ENCODE results near the gene RDX. TPM values are rescaled to one million over a fixed set of nuclear protein-coding genes. Genes with fewer than 3 reads are reported as not detected.

The RDX gene
- total RNA-seq, 1 experiment from 2014 or later, result 77.4 TPM

DNA sequence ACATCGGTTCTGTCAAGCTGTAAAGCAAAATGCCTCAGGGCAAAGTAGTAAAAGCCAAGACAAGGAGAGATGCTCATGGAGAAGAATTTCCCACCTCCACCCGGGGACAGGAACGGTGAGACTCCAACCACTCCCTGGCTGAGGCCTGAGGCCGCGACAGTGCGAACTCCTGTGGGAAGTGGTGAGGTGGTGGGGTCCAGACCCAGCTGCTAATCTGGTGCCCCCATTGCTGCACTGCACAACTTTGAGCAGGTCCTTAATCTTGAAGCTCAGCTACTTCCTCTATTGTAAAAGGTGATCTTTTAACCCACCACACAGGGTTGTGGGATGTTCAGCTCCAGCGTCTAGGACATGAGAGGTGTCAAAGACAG is 119.3 kb downstream of the RDX start (continued):
- no peak for TF ChIP-seq RELA (CRISPR knock-in tag; IDR thresholded peaks at IDR 0.05; ENCODE audit: borderline replicate concordance)

DNA sequence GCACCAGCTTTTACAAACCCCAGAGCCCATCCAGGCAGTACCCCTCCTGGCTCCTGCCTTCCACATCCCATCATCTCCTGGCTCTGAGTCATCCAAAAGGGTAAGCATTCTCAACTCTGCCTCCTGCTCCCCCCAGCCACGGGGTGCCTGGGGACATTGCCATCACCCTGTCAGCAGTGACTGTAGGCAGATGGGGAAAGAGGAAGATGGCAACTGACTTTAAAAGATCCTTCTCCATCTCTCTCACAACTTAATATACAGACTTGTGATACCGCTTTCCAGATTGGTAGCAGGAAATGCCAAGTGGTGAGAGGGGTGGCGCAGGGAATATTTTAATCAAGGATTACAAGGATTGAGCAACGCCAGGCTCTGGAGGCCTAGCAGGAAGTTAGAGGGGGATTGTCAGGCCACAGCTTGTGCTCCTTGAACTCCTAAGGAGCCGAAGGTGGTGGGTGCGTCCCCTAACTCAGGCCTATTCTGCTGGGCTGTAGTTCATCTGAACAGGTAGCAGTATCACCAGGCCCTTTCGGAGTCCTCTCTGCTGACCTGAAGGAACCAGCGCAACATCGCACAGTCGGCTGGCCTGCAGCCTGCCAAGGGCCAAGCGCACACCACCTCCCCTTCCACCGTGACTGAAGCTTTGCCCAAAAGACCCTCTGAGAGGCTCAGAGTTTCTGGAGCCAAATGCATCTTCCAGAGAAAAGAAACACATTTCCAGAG is 119.9 kb downstream of the RDX start:
- ChIA-PET POLR2A (no interaction called here), CTCF (interaction anchor here (0.6 to 1.6 kb wide), 3 partner anchors 23 to 275 kb away, joined by 3 to 4 read pairs (median 3); no protein-coding TSS in a partner anchor)
- Mint-ChIP-seq H3K27ac (no peak overlapping the region), H3K9me3 (no peaks in the 10 kb centered on the region), H3K4me3 (no peak overlapping the region), H3K27me3 (ENCODE audit: low read depth) (peaks cover 9% of the 10 kb centered on the region), H3K4me1 (peaks cover 40% of the 10 kb centered on the region), H3K36me3 (no peaks in the 10 kb centered on the region)
- TF ChIP-seq SOX15 (CRISPR knock-in tag; IDR thresholded peaks at IDR 0.05), result no peak
- TF ChIP-seq ELF4 (CRISPR knock-in tag; IDR thresholded peaks at IDR 0.05; ENCODE audit: low read depth), result no peak
- TF ChIP-seq HMGA2 (CRISPR knock-in tag; IDR thresholded peaks at IDR 0.05), result no peak
- no peak for TF ChIP-seq KAT7 (CRISPR knock-in tag; IDR thresholded peaks at IDR 0.05; ENCODE audit: borderline replicate concordance)
- no peak for TF ChIP-seq ZNF219 (CRISPR knock-in tag; IDR thresholded peaks at IDR 0.05; ENCODE audit: borderline replicate concordance)
- TF ChIP-seq SMAD4 (CRISPR knock-in tag; IDR thresholded peaks at IDR 0.05), result no peak
- TF ChIP-seq, protein P1, sequence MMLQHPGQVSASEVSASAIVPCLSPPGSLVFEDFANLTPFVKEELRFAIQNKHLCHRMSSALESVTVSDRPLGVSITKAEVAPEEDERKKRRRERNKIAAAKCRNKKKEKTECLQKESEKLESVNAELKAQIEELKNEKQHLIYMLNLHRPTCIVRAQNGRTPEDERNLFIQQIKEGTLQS (CRISPR knock-in tag; conservative IDR thresholded peaks at IDR 0.05), result no peak
- no peak for ATAC-seq
- no peak for DNase-seq (ENCODE audit: low spot score)

DNA sequence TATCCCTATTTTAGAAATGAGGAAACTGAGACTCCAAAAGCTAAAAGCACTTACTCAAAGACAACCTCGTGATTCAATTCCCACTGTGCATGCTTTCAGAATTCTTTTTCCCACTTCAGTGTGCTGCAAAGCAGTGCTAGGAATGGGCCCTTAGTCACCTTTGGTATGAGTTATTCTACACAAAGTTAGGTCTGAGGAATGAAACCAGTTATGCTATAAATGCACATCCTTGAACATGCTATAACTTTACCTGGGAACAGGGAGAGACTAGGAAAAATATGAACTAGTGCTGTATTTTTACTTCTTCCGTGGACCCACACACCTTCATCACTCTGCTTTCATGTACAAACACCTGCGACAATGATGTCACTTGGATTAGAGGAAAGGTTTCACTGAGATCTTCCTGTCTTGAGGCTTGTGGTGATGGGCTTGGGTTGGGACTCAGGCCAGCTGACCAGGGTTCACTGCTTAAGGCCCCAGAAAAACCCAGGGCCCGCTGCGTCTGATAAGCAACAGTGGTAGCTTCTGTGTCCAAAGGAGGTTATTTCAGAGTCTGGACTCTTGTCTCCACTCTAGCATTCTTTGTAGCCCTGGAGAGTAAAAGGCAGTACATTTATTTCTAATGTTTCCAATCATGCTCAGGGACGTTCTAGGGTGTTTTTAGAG is 121.6 kb downstream of the RDX start:
- peaks cover 9% of the 10 kb centered on the region for H3K27me3 Mint-ChIP-seq (ENCODE audit: low read depth)
- no peak overlapping the region for H3K27ac Mint-ChIP-seq
- ChIA-PET CTCF (interaction anchor here (1.6 kb wide), 1 partner anchor 27 kb away, joined by 4 read pairs; no protein-coding TSS in a partner anchor), POLR2A (interaction anchor here (0.6 kb wide), 1 partner anchor 1255 kb away, joined by 3 read pairs; no protein-coding TSS in a partner anchor)
- no peak for ATAC-seq
- no peaks in the 10 kb centered on the region for H3K36me3 Mint-ChIP-seq
- no peaks in the 10 kb centered on the region for H3K9me3 Mint-ChIP-seq
- no peak for TF ChIP-seq GTF2I (CRISPR knock-in tag; conservative IDR thresholded peaks at IDR 0.05)
- TF ChIP-seq OVOL2 (CRISPR knock-in tag; IDR thresholded peaks at IDR 0.05; ENCODE audit: borderline replicate concordance), result no peak
- no peak for TF ChIP-seq RORB (CRISPR knock-in tag; IDR thresholded peaks at IDR 0.05)
- TF ChIP-seq, protein P2, sequence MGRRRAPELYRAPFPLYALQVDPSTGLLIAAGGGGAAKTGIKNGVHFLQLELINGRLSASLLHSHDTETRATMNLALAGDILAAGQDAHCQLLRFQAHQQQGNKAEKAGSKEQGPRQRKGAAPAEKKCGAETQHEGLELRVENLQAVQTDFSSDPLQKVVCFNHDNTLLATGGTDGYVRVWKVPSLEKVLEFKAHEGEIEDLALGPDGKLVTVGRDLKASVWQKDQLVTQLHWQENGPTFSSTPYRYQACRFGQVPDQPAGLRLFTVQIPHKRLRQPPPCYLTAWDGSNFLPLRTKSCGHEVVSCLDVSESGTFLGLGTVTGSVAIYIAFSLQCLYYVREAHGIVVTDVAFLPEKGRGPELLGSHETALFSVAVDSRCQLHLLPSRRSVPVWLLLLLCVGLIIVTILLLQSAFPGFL (CRISPR knock-in tag; IDR thresholded peaks at IDR 0.05; ENCODE audit: borderline replicate concordance), result no peak
- no peak for TF ChIP-seq FOXJ3 (CRISPR knock-in tag; IDR thresholded peaks at IDR 0.05; ENCODE audit: borderline replicate concordance)
- TF ChIP-seq ELF4 (CRISPR knock-in tag; IDR thresholded peaks at IDR 0.05; ENCODE audit: low read depth), result no peak
- TF ChIP-seq, protein P3, sequence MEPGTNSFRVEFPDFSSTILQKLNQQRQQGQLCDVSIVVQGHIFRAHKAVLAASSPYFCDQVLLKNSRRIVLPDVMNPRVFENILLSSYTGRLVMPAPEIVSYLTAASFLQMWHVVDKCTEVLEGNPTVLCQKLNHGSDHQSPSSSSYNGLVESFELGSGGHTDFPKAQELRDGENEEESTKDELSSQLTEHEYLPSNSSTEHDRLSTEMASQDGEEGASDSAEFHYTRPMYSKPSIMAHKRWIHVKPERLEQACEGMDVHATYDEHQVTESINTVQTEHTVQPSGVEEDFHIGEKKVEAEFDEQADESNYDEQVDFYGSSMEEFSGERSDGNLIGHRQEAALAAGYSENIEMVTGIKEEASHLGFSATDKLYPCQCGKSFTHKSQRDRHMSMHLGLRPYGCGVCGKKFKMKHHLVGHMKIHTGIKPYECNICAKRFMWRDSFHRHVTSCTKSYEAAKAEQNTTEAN (CRISPR knock-in tag; IDR thresholded peaks at IDR 0.05), result no peak
- TF ChIP-seq, protein P4, sequence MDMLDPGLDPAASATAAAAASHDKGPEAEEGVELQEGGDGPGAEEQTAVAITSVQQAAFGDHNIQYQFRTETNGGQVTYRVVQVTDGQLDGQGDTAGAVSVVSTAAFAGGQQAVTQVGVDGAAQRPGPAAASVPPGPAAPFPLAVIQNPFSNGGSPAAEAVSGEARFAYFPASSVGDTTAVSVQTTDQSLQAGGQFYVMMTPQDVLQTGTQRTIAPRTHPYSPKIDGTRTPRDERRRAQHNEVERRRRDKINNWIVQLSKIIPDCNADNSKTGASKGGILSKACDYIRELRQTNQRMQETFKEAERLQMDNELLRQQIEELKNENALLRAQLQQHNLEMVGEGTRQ (CRISPR knock-in tag; IDR thresholded peaks at IDR 0.05), result no peak
- TF ChIP-seq, protein P5, sequence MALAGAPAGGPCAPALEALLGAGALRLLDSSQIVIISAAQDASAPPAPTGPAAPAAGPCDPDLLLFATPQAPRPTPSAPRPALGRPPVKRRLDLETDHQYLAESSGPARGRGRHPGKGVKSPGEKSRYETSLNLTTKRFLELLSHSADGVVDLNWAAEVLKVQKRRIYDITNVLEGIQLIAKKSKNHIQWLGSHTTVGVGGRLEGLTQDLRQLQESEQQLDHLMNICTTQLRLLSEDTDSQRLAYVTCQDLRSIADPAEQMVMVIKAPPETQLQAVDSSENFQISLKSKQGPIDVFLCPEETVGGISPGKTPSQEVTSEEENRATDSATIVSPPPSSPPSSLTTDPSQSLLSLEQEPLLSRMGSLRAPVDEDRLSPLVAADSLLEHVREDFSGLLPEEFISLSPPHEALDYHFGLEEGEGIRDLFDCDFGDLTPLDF (CRISPR knock-in tag; IDR thresholded peaks at IDR 0.05), result no peak
- no peak for DNase-seq (ENCODE audit: low spot score)
- H3K4me3 Mint-ChIP-seq, result peak overlapping the region; percentile 45
- H3K4me1 Mint-ChIP-seq, result peaks cover 40% of the 10 kb centered on the region
